SIG-M5 (cell line): Measurements from ENCODE around the gene INO80.
"Not testable (repeated sequence)": the region's sequence is repeated elsewhere in the genome, so short reads cannot be mapped to it uniquely, and the experiment has no call there.

ENCODE experiments used
- DNase-seq: peaks from one replicate; lab custom pipeline; 2025; lab: John Stamatoyannopoulos, UW

The INO80 gene

GRCh38 chr15:40995656-40996055 is 120.4 kb downstream of the INO80 start:
- no peak for DNase-seq

GRCh38 chr15:40992825-40993224 is 123.3 kb downstream of the INO80 start:
- no peak for DNase-seq

GRCh38 chr15:40992241-40992741 is 123.8 kb downstream of the INO80 start:
- no peak for DNase-seq

- no peak for DNase-seq
Observed at GRCh38 chr15:40991355-40991754, 124.7 kb downstream of the INO80 start.

- DNase-seq = no peak
Observed at GRCh38 chr15:40990789-40991188, 125.3 kb downstream of the INO80 start.

- no peak for DNase-seq
Observed at GRCh38 chr15:40990080-40990479, 126.0 kb downstream of the INO80 start.

- no peak for DNase-seq
Observed at GRCh38 chr15:40988156-40988555, 127.9 kb downstream of the INO80 start.

GRCh38 chr15:40986820-40987219 is 129.3 kb downstream of the INO80 start:
- no peak for DNase-seq

GRCh38 chr15:40985541-40986330 is 130.3 kb downstream of the INO80 start:
- no peak for DNase-seq

GRCh38 chr15:40984964-40985363 is 131.1 kb downstream of the INO80 start:
- no peak for DNase-seq

GRCh38 chr15:40984406-40984805 is 131.7 kb downstream of the INO80 start:
- no peak for DNase-seq

- DNase-seq = no peak
Observed at GRCh38 chr15:40982855-40983254, 133.2 kb downstream of the INO80 start.

- no peak for DNase-seq
Observed at GRCh38 chr15:40981186-40981585, 134.9 kb downstream of the INO80 start.

- no peak for DNase-seq
Observed at GRCh38 chr15:40978562-40978961, 137.5 kb downstream of the INO80 start.

- no peak for DNase-seq
Observed at GRCh38 chr15:40978141-40978540, 137.9 kb downstream of the INO80 start.

- DNase-seq = no peak
Observed at GRCh38 chr15:40976819-40977218, 139.3 kb downstream of the INO80 start.

GRCh38 chr15:40974879-40975278 is 141.2 kb downstream of the INO80 start:
- DNase-seq = no peak

- DNase-seq = no peak
Observed at GRCh38 chr15:40969363-40969762, 146.7 kb downstream of the INO80 start.

- no peak for DNase-seq
Observed at GRCh38 chr15:40968290-40969085, 147.6 kb downstream of the INO80 start.

- no peak for DNase-seq
Observed at GRCh38 chr15:40964634-40965033, 151.4 kb downstream of the INO80 start.

- no peak for DNase-seq
Observed at GRCh38 chr15:40964006-40964405, 152.1 kb downstream of the INO80 start.

GRCh38 chr15:40963201-40963600 is 152.9 kb downstream of the INO80 start:
- DNase-seq = no peak

GRCh38 chr15:40962317-40962716 is 153.8 kb downstream of the INO80 start:
- not testable (repeated sequence) for DNase-seq
